GM19043 (cell line): ENCODE data around the gene SUGP2.
"Not testable (repeated sequence)": the region's sequence is repeated elsewhere in the genome, so short reads cannot be mapped to it uniquely, and the experiment has no call there.

Experiments used
- ATAC-seq: cut with Tn5 transposase; IDR thresholded peaks from one replicate; pipeline ENCODE4 v1.9.1; 2021; ENCODE audit warnings: low read depth; ENCODE audit not compliant: unreplicated experiment

The SUGP2 gene

DNA sequence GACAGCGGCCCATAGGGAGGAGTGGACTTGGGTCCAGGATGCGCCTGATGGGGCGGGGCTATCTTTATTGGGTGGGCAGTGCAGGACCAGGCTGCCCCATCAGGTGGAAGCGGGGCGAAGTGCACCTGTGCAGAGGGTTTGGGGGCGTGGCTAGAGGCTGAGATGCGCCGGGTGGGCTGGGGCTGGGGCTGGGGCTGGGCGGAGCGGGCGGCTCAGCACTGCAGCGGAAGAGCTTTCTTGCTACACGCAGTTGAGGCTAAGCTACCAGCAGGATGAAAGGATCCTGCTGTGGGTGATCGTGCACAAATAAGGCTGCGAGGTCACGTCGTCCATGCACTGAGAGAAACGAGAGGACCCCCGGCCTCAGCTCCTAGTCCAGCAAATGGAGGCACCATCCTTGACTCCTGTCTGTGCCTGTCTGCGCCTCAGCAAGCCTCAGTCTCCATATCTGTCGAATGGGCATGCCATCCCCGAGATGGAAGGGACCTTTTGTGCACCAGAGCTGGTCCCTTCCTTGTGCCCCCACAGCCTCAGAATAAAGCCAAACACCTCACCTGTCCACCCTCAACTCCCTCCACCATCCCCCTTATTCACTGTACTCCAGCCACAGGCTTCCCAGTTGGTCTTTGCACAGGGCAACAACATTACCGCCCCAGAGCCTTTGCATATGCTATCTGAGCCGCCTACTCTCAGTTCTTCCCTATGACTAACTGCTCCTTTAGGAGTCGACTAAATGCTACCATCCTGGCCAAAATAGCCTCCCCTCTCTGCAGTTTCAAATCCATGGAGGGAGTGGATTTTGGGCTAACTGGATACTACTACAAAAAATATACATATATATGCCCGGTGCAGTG, 71.3 kb downstream of the SUGP2 start:
- ATAC-seq, result no peak

DNA sequence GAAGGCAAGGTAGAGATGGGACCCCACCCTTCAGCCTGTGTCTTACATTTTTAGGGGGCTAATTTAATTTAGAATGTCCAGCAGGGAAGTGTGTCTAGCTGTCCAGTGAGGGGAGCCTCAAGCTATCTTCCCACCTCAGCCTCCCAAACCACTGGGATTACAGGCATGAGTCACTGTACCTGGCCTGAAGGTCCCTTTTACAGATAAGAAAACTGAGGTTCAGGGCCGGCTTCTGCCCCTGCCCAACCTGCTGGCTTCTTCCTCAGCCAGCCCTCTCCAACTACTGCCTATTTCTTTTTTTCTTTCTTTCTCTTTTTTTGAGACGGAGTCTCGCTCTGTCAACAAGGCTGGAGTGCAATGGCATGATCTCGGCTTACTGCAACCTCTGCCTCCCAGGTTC, 72.9 kb downstream of the SUGP2 start:
- ATAC-seq, result no peak

DNA sequence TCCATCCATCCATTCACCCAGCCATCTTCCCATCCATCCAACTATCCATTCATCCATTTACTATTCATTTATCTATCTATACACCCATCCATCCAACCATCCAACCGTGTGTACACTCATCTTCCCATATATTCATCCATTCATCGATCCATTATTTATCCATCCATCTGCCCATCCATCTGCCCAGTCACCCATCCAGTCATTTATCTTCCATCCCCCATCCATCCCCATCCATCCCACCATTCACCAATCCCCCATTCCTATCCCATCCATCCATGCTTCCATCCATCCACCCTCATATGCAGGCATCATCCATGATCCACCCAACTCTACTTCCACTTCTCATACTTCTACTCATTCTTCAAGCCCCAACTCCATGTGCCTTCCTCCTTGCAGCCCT, 78.3 kb downstream of the SUGP2 start:
- no peak for ATAC-seq

DNA sequence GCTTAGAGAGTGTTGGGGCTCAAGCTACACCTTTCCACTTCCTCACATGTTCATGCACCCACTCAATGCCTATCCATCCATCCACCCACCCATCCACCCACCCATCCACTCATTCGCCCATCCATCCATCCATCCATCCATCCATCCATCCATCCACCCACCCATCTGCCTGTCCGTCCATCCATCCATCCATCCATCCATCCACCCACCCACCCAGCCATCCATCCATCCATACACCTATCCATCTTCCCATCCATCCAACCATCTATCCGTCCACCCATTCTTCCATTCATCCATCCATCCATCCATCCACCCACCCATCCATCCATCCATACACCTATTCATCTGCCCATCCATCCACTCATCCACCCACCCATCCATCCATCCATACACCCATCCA, 79.2 kb downstream of the SUGP2 start:
- no peak for ATAC-seq

DNA sequence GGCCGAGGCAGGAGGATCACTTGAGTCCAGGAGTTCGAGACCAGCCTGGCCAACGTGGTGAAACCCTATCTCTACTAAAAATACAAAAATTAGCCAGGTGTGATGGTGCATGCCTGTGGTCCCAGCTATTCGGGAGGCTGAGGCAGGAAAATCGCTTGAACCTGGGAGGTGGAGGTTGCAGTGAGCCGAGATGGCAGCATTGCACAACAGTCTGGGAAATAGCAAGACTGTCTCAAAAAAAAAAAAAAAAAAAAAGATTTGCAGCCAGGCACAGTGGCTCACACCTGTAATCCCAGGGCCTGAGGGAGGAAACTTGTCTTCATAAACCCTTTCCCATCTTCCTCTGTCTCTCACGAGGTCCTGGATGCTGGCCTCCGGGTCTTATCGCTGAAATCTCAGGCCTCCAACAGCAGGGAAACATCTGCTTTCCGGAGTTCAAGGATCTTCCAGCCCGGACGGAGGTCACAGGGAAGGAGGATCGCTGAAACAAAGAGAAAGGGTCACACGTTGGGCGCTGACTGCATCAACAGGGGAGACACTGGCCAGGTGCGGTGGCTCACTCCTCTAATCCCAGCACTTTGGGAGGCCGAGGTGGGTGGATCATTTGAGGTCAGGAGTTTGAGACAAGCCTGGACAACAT, 80.8 kb downstream of the SUGP2 start:
- not testable (repeated sequence) for ATAC-seq

DNA sequence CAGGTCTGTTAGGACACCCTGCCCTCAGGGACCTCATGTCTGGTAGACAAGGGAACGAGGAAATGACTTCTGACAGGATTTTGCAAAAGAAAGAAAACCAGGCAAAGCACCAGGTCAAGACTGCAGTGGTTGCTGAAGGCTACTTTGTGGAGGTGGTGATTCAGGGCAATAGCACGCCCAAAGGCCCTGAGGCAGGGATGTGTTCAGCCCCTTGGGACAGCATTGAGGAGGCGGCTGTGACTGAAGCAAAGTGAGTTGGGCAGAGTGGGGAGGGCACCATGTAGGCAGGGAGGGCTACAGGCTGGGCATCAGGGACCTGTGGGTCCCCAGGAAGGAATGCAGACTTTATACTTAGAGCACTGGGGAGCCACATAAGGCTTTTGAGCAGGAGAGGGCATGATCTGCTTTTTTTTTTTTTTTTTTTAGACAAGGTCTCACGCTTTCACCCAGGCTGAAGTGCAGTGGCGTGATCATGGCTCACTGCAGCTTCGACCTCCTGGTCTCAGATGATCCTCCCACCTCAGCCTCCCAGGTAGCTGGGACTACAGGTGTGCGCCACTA, 81.5 kb downstream of the SUGP2 start:
- ATAC-seq, result no peak

DNA sequence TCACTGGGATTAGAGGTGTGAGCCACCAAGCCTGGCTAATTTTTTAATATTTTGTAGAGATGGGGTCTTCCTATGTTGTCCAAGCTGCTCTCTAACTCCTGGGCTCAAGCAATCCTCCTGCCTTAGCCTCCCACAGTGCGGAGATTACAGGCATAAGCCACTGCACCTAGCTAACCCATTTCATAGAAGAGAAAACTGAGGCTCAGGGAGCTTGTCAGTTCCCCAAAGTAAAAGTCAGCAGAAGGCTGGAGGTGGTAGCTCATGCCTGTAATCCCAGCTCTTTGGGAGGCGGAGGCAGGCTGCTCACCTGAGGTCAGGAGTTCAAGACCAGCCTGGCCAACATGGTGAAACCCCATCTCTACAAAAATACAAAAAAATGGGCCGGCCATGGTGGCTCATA, 83.5 kb downstream of the SUGP2 start:
- ATAC-seq, result no peak

DNA sequence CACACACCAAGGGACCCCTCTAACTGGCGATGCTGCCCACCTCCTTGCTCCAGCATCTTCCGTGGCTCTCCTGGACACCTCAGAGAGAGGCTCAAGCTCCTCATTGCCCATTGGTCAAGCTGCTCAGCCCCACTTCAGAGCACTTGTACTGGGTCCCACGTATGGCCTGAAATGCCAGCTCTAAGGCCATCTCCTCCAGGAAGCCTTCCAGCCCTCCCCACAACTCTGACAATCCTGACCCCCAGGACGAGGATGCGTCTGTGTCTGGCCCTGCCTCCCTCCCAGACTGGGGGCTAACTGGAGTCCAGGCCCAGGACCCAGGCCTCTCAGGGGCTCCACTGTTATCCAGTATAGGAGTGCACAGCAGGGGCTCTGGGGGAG, 84.4 kb downstream of the SUGP2 start:
- ATAC-seq, result no peak

DNA sequence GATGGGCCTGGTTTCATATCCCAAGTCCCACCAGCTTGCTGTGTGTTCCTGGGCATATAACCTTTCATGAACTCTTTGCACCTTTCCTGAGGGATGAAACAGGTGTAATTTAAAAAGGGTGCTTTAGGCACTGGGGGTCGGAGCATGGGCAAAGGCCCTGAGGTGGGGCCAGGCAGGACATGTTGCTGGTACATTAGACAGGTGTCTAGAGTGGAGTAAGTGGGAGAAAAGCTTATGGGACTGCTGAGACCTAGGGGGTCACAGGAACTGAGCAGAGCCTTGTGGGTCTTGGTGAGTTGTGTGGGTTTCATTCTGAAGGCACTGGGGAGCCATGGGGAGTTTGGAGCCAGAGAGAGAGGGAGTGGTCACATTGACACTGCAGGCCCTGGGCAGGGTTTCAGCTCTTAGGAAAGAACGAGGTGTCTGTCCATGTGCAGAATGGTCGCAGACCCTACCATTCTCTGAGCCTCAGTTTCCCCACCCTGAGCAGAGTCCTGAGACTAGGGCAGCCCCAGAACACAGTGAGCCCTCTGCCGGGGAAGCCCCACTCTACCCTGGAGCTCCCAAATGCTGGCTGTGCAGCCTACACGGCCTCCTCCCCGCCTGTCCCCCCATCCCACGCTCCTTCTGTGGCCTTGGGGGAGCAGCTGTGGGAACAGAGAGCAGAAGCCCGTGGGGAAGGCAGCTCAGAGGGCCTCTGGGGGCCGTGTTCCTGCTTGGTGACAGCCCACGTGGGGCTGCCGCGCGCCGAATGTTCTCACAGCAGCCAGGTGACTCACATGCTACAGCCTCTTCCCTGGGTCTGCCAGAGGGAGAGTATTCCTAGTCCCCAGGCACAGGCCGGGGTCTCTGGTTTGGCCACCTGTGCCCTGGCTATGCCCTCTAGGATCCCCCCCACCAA, 85.0 kb downstream of the SUGP2 start:
- no peak for ATAC-seq

DNA sequence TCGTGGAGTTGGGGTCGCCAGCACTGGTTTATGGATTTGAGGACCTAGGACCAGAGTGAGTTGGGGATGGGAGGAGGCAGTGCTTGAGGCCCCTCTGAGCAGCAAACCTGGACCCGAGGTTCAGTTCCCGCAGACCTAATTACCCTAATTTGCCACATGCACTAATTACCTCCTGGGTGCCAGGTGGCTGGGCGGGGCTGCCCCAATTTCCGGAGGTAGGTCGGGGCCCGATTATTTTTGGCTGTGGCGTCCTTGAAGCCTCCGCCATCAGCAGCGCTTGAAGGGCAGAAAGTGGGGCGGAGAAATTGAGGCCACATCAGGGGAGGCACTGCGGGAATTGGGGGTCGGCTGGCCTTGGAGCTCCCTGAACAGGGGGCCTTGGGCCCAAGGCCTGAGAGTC, 86.4 kb downstream of the SUGP2 start:
- ATAC-seq, result no peak

DNA sequence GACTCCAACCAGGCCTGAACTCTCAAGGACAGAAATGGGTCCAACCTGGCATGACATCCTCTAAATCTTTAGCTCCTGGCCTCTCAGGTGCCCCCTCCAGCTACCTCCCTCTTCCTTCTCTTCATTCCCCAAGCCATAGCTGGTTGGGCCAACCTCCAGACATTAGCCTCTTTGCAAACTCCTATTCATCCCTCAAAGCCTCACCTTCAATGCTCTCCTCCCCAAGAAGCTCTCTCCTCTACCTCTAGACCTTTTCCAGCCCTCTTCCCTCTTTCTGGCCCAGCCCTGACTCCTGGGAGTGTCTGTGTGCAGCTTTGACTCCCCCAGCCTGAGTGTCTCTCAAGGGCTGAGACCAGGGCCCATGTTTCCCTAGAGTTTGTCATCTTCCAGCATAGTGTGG, 87.0 kb downstream of the SUGP2 start:
- ATAC-seq, result no peak

DNA sequence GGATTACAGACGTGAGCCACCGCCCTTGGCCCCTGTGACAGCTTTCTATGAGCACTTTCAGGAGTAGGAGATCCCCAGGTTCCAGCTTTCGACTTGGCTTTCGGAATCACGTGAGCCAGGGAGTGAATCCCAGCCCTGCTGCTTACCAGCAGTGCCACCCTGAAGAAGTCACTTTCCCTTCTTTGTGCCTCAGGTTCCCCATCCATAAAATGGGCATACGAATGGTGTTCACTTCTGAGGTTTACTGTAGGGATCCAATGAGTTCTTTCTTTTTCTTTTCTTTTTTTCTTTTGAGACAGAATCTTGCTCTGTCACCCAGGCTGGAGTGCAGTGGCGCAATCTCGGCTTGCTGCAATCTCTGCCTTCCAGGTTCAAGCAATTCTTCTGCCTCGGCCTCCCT, 88.0 kb downstream of the SUGP2 start:
- no peak for ATAC-seq

DNA sequence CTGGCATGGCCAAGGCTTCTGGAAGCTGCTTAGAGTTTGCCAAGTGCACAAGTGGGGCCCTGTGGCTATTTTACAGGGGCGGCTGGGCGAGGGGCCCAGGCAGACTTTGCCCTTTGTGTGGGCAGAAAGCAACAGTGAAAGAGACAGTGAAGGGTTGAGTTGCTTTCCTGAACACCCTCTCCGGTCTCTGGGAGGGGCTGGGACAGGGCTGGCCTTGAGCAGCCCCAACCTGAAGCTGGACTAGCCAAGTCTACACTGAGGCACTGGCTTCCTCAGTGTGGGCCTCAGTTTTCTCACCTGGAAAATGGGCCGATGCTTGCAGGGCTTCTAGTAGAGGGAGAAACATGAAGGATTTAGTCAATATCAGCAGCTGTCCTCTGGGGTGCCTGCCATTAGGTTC, 89.9 kb downstream of the SUGP2 start:
- ATAC-seq, result no peak

DNA sequence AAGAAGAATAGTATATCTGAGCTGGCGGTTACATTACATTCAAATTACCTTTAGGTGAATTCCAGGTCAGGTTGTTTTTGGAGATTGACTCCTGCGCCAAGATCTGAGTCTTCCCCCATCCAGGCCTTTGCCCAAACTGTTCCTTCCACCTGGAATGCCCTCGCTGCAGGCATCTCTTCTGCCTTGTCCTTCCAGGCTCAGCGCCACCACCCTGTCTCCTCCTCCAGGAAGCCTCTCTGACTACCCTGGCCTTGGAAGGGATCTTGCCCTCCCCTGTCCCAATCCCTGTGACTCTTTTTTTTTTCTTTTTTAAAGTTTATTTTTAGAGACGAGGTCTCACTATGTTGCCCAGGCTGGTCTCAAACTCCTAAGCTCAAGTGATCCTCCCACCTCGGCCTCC, 90.6 kb downstream of the SUGP2 start:
- no peak for ATAC-seq

DNA sequence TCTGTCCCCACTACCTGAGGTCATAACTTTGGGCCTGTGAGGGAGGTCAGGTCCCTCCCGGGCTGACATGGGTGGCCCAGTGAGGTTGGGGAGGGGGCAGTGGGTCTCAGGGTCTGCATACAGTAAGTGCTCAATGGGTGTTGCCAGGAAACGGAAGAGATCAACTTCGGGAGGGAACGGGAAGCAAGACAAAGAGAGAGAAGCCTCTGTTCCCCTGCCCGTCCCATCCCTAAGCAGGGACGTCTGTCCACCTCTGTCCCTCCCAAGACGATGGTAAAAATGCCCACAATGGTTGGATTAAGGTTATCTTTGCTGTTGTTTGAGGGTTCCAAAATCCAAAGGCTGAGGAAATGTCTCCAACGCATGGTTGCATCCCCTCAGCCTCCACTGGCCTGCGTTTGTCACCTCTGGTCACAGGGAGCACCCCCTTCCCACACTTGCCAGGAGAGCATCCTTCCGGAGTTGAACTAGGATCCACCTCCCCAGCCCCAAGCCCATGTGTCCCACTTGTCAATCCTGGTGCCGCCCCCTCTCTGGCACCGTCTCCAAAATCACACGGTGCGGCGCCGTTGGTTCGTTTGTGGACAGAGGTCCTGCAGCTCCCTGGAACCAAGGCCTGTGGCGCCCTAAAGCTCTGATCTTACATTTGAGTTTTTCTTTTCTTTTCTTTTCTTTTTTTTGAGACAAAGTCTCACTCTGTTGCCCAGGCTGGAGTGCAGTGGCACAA, 91.5 kb downstream of the SUGP2 start:
- ATAC-seq, result no peak
